HepG2 (cell line): ENCODE results near the gene TCFL5. TPM values are rescaled to one million over a fixed set of nuclear protein-coding genes. Genes with fewer than 3 reads are reported as not detected.

ENCODE experiments used
- ATF7-NPFF ChIP-seq: sonication (generic); formaldehyde crosslinking; IDR thresholded peaks from 2 replicates; pipeline ENCODE4 v1.8.1; 2023; ENCODE audit warnings: mild to moderate bottlenecking, low read depth, missing genetic modification reagents, moderate library complexity
- FOSL1 ChIP-seq: sonication (generic); formaldehyde crosslinking; IDR thresholded peaks from 2 replicates; pipeline ENCODE4 v1.9.0; 2021; ENCODE audit warnings: missing genetic modification reagents, borderline replicate concordance
- FOXM1 ChIP-seq: sonication (generic); formaldehyde crosslinking; IDR thresholded peaks from 2 replicates; pipeline ENCODE4 v1.5.0; 2020; ENCODE audit warnings: missing genetic modification reagents
- IRX3 ChIP-seq: sonication (generic); formaldehyde crosslinking; IDR thresholded peaks from 2 replicates; pipeline ENCODE4 v1.8.1; 2023; ENCODE audit warnings: mild to moderate bottlenecking, low read depth, missing genetic modification reagents, borderline replicate concordance
- MXD4 ChIP-seq: IDR thresholded peaks from 2 replicates; pipeline ENCODE4 v1.6.1; 2016; ENCODE audit warnings: mild to moderate bottlenecking, missing biosample characterization, missing genetic modification reagents
- NR2F2 ChIP-seq: IDR thresholded peaks from 2 replicates; pipeline ENCODE4 v1.6.1; 2012; ENCODE audit warnings: low read depth, inconsistent platforms, borderline replicate concordance
- RBM22 ChIP-seq: fragments of 200-400 bp; formaldehyde crosslinking; optimal IDR thresholded peaks from 2 replicates; pipeline ENCODE3; 2017; ENCODE audit warnings: mild to moderate bottlenecking, low read length, moderate library complexity
- SMAD3 ChIP-seq: sonication (generic); formaldehyde crosslinking; IDR thresholded peaks from 2 replicates; pipeline ENCODE4 v1.4.0; 2020; ENCODE audit warnings: missing genetic modification reagents
- ZFP36L1 ChIP-seq: sonication (generic); formaldehyde crosslinking; IDR thresholded peaks from 2 replicates; pipeline ENCODE4 v1.8.0; 2022; ENCODE audit warnings: mild to moderate bottlenecking, missing genetic modification reagents, moderate library complexity
- ZNF12 ChIP-seq: sonication (generic); formaldehyde crosslinking; IDR thresholded peaks from 2 replicates; pipeline ENCODE4 v1.5.0; 2020; ENCODE audit warnings: missing genetic modification reagents
- ZNF136 ChIP-seq: sonication (generic); formaldehyde crosslinking; IDR thresholded peaks from 2 replicates; pipeline ENCODE4 v1.8.1; 2022; ENCODE audit warnings: low read depth, mild to moderate bottlenecking, moderate library complexity, missing genetic modification reagents
- polyA plus RNA-seq, 8 experiments: library from polyadenylated mRNA; depleted of rRNA in 3 of 8; stranded (reverse) in 7 of 8; unstranded in 1 of 8; fragments of >200 nt; fragmentation: Illumina TruSeq in 4 of 8; extraction: Trizol in 4 of 8; gene quantifications; 2 replicates each; pipeline versions ENCODE4 v1.2.1 to v1.2.3, GENCODE V29; 2011 to 2016; ENCODE audit warnings: low read depth in 4 of 8, missing spikeins in 1 of 8, mixed read lengths in 1 of 8; ENCODE audit not compliant: insufficient read depth in 1 of 8
- total RNA-seq, 5 experiments: library from RNA; depleted of rRNA; stranded (reverse); fragments of >200 nt; fragmentation: Illumina TruSeq; extraction: Trizol; gene quantifications; 2 replicates each; pipeline ENCODE4 v1.2.3, GENCODE V29; 2016; ENCODE audit warnings: low read depth in 1 of 5
- TF ChIP-seq, protein P1 (sequence below): sonication (generic); formaldehyde crosslinking; IDR thresholded peaks from 2 replicates; pipeline ENCODE4 v1.4.0; 2020; ENCODE audit warnings: missing genetic modification reagents
- TF ChIP-seq, protein P2 (sequence below): sonication (generic); formaldehyde crosslinking; IDR thresholded peaks from 2 replicates; pipeline ENCODE4 v1.5.0; 2020; ENCODE audit warnings: missing genetic modification reagents, mild to moderate bottlenecking, borderline replicate concordance
- TF ChIP-seq, protein P3 (sequence below): sonication (generic); formaldehyde crosslinking; IDR thresholded peaks from 2 replicates; pipeline ENCODE4 v1.4.0; 2020; ENCODE audit warnings: missing genetic modification reagents
- TF ChIP-seq, protein P4 (sequence below): sonication (generic); formaldehyde crosslinking; IDR thresholded peaks from 2 replicates; pipeline ENCODE4 v1.4.0; 2020; ENCODE audit warnings: mild to moderate bottlenecking, low read depth, missing genetic modification reagents
- TF ChIP-seq, protein P5 (sequence below): sonication (generic); formaldehyde crosslinking; conservative IDR thresholded peaks from 2 replicates; pipeline ENCODE4 v1.4.0; 2020; ENCODE audit warnings: missing genetic modification reagents

The TCFL5 gene
- total and polyA plus RNA-seq, 2 of the 13 experiments (the other 11 are each of a cell fraction or from before 2014, with no cell fraction given): 14.8 to 20.0 TPM

DNA sequence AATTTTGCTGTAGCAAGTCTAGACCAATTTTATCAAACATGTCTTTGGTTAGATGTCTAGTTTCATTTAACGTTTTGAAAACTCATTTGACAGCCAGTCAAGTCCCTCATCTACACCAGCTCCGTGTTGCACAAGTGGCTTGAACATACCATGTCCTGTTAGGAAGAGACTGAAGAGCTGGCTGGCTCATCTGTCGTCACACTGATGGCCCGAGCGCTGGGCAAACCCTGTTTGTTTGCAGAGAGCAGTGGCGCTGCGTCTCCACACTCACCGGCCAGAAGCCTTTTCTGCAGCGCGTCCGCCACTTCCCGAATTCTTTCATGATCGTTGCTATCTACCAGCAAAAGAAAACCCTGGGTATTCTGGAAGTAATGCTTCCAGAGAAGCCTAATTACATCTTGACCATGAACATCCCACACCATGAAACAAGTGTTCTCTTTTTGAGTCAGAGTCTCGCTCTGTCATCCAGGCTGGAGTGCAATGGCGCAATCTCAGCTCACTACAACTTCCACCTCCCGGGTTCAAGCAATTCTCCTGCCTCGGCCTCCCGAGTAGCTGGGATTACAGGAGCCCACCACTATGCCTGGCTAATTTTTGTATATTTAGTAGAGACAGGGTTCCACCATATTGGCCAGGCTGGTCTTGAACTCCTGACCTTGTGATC is 10.7 kb upstream of the TCFL5 start (continued):
- TF ChIP-seq, protein P1, sequence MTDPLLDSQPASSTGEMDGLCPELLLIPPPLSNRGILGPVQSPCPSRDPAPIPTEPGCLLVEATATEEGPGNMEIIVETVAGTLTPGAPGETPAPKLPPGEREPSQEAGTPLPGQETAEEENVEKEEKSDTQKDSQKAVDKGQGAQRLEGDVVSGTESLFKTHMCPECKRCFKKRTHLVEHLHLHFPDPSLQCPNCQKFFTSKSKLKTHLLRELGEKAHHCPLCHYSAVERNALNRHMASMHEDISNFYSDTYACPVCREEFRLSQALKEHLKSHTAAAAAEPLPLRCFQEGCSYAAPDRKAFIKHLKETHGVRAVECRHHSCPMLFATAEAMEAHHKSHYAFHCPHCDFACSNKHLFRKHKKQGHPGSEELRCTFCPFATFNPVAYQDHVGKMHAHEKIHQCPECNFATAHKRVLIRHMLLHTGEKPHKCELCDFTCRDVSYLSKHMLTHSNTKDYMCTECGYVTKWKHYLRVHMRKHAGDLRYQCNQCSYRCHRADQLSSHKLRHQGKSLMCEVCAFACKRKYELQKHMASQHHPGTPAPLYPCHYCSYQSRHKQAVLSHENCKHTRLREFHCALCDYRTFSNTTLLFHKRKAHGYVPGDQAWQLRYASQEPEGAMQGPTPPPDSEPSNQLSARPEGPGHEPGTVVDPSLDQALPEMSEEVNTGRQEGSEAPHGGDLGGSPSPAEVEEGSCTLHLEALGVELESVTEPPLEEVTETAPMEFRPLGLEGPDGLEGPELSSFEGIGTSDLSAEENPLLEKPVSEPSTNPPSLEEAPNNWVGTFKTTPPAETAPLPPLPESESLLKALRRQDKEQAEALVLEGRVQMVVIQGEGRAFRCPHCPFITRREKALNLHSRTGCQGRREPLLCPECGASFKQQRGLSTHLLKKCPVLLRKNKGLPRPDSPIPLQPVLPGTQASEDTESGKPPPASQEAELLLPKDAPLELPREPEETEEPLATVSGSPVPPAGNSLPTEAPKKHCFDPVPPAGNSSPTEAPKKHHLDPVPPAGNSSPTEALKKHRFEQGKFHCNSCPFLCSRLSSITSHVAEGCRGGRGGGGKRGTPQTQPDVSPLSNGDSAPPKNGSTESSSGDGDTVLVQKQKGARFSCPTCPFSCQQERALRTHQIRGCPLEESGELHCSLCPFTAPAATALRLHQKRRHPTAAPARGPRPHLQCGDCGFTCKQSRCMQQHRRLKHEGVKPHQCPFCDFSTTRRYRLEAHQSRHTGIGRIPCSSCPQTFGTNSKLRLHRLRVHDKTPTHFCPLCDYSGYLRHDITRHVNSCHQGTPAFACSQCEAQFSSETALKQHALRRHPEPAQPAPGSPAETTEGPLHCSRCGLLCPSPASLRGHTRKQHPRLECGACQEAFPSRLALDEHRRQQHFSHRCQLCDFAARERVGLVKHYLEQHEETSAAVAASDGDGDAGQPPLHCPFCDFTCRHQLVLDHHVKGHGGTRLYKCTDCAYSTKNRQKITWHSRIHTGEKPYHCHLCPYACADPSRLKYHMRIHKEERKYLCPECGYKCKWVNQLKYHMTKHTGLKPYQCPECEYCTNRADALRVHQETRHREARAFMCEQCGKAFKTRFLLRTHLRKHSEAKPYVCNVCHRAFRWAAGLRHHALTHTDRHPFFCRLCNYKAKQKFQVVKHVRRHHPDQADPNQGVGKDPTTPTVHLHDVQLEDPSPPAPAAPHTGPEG: no peak
- no peak for TF ChIP-seq IRX3
- TF ChIP-seq, protein P2, sequence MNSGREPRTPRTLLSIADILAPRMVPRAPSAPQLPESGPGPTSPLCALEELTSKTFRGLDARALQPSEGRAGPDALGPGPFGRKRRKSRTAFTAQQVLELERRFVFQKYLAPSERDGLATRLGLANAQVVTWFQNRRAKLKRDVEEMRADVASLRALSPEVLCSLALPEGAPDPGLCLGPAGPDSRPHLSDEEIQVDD: no peak
- TF ChIP-seq ZFP36L1 (CRISPR knock-in tag): no peak
- TF ChIP-seq, protein P3, sequence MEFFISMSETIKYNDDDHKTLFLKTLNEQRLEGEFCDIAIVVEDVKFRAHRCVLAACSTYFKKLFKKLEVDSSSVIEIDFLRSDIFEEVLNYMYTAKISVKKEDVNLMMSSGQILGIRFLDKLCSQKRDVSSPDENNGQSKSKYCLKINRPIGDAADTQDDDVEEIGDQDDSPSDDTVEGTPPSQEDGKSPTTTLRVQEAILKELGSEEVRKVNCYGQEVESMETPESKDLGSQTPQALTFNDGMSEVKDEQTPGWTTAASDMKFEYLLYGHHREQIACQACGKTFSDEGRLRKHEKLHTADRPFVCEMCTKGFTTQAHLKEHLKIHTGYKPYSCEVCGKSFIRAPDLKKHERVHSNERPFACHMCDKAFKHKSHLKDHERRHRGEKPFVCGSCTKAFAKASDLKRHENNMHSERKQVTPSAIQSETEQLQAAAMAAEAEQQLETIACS: no peak
- no peak for TF ChIP-seq FOXM1
- peak; percentile 23; the same call in 1 of the 2 replicates for TF ChIP-seq MXD4 (CRISPR knock-in tag)
- TF ChIP-seq RBM22: no peak
- TF ChIP-seq ZNF12 (CRISPR knock-in tag): 0 out of 2 replicates have a peak, but pooled peaks have one; percentile 43
- TF ChIP-seq, protein P4, sequence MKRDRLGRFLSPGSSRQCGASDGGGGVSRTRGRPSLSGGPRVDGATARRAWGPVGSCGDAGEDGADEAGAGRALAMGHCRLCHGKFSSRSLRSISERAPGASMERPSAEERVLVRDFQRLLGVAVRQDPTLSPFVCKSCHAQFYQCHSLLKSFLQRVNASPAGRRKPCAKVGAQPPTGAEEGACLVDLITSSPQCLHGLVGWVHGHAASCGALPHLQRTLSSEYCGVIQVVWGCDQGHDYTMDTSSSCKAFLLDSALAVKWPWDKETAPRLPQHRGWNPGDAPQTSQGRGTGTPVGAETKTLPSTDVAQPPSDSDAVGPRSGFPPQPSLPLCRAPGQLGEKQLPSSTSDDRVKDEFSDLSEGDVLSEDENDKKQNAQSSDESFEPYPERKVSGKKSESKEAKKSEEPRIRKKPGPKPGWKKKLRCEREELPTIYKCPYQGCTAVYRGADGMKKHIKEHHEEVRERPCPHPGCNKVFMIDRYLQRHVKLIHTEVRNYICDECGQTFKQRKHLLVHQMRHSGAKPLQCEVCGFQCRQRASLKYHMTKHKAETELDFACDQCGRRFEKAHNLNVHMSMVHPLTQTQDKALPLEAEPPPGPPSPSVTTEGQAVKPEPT (CRISPR knock-in tag): peak; percentile 25; the same call in 1 of the 2 replicates
- TF ChIP-seq NR2F2: no peak
- no peak for TF ChIP-seq SMAD3 (CRISPR knock-in tag)
- TF ChIP-seq, protein P5, sequence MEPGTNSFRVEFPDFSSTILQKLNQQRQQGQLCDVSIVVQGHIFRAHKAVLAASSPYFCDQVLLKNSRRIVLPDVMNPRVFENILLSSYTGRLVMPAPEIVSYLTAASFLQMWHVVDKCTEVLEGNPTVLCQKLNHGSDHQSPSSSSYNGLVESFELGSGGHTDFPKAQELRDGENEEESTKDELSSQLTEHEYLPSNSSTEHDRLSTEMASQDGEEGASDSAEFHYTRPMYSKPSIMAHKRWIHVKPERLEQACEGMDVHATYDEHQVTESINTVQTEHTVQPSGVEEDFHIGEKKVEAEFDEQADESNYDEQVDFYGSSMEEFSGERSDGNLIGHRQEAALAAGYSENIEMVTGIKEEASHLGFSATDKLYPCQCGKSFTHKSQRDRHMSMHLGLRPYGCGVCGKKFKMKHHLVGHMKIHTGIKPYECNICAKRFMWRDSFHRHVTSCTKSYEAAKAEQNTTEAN (CRISPR knock-in tag): no peak; the same call in 1 of the 2 replicates
- no peak for TF ChIP-seq FOSL1 (CRISPR knock-in tag)
- TF ChIP-seq ATF7-NPFF (CRISPR knock-in tag): no peak
- TF ChIP-seq ZNF136 (CRISPR knock-in tag): no peak
